ENCODE measurements around the gene ARHGAP31.

- TF ChIP-seq CTCF (IDR thresholded peaks at IDR 0.05) (no peak), POLR2A (IDR thresholded peaks at IDR 0.05) (no peak)
Observed at GRCh38 chr3:119295816-119296726, 1.9 kb downstream of the ARHGAP31 start.

All from tibial nerve (tissue), 3 donors.